Amniotic stem cell (primary cell): ENCODE measurements around the gene LIMCH1.
"Not testable (repeated sequence)": the region's sequence is repeated elsewhere in the genome, so short reads cannot be mapped to it uniquely, and the experiment has no call there.

ENCODE experiments used
- DNase-seq: peaks from one replicate; lab custom pipeline; 2025; lab: John Stamatoyannopoulos, UW

LIMCH1 gene, protein sequence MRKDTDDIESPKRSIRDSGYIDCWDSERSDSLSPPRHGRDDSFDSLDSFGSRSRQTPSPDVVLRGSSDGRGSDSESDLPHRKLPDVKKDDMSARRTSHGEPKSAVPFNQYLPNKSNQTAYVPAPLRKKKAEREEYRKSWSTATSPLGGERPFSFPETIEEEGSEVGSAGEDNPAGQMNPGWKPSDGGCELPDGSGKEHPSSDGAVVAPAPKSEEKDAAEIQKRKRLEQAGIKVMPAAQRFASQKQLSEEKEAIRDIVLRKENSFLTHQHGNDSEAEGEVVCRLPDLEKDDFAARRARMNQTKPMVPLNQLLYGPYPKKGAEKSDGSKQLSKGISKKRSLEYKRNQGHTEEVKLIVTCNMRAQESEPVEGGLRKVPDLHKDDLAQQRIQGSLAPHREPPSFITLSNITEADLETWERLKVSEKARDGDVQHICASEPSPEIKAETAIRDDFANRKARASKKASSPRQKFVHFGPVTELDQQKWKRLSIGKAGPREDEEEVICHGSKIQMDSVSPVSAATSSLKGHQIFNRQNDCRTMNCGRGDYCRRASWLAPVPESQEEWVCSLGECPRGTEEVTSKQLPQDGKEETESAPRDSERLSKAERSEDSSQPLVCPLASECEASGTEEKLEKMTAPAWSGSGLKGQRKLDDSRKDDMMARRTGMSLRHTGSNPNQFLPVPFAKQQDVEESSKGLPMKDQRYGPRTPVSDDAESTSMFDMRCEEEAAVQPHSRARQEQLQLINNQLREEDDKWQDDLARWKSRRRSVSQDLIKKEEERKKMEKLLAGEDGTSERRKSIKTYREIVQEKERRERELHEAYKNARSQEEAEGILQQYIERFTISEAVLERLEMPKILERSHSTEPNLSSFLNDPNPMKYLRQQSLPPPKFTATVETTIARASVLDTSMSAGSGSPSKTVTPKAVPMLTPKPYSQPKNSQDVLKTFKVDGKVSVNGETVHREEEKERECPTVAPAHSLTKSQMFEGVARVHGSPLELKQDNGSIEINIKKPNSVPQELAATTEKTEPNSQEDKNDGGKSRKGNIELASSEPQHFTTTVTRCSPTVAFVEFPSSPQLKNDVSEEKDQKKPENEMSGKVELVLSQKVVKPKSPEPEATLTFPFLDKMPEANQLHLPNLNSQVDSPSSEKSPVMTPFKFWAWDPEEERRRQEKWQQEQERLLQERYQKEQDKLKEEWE (N-terminal part only)

DNA sequence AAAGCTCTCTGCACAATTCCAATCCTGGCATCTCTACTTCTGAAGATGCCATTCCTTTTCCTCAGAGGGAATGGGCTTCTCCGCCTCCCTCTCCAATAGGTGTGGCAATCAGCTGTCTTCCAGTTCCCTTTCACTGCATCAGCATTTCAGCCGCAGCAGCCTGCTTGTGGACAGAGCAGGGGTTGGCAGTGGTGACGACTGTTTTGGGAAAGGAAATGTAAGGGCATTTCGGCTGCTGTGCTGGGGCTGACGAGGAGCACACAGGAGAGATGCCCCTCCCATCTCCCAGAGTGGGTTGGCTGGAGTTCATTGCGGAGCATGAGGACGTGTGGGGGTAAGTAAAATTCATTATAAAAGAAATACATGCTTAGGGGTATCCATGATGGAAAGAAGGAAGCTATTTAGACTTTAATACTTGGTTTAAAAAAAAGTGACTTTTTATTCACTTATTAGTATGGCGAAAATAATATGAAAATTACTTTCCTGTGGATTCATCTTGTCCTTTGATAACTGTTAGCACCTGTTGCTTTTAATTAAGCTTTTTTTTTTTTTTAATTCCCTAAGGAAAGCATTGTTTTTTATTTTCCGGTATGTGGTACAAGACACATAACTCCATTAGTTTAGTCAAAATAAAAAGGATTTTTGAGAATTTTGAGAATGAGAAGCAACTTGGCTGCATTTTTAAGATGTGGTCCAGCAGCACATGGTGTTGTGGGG lies at the start of gene LIMCH1:
LIMCH1 (plus strand) TSS at position 141 of the 717 bp plus-strand sequence. CDS start 67,839 bp downstream, outside the sequence.
- DNase-seq, result no peak

DNA sequence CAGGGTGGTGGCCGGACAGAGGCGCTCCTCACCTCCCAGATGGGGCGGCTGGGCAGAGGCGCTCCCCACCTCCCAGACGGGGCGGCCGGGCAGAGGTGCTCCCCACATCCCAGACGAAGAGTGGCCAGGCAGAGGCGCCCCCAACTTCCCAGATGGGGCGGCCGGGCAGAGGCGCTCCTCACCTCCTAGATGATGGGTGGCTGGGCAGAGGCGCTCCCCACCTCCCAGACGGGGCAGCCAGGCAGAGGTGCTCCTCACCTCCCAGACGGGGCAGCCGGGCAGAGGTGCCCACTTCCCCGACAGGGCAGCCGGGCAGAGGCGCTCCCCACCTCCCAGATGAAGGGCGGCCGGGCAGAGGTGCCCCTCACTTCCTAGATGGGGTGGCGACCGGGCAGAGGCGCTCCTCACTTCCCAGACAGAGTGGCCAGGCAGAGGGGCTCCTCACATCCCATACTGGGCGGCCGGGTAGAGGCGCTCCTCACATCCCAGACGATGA lies 46.8 kb upstream of the LIMCH1 start:
- DNase-seq, result not testable (repeated sequence)

DNA sequence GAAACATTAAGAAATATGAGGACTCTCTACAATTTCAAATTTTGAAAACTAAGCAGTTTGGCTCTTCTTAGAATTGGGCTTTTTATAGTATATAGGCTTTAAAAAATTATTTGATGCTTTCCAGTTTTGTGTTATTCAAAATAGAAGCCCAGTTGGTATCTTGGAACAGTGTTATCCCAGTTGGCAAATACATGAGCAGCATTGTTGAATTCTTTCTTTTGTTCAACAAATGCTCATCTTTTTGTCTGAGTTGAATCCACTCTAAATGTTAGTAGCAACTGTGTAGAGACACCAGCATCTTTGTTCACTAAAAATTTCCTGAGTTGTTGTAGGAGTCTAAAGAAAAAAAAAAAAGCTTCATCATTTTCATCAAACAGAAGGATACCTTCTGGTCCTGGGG lies 41.0 kb upstream of the LIMCH1 start:
- DNase-seq, result no peak

DNA sequence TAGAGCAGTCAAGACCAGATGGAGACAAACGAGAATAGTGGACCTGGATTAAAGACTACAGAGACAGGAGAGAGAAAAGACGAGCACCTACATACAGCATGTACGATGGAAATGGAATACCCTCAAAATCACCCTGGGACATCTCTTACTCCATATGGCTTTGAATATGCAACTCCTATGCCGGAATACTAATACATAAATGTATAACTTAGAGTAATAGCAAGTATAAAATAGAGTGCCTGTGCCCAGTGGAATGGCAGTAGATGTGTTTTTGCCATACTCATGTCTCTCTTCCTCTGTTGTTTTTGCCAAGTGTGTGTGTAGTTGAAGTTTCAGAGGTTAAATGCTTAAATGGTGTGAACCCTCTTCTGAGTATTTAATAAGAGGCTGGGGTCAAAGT lies 39.8 kb upstream of the LIMCH1 start:
- DNase-seq, result no peak

DNA sequence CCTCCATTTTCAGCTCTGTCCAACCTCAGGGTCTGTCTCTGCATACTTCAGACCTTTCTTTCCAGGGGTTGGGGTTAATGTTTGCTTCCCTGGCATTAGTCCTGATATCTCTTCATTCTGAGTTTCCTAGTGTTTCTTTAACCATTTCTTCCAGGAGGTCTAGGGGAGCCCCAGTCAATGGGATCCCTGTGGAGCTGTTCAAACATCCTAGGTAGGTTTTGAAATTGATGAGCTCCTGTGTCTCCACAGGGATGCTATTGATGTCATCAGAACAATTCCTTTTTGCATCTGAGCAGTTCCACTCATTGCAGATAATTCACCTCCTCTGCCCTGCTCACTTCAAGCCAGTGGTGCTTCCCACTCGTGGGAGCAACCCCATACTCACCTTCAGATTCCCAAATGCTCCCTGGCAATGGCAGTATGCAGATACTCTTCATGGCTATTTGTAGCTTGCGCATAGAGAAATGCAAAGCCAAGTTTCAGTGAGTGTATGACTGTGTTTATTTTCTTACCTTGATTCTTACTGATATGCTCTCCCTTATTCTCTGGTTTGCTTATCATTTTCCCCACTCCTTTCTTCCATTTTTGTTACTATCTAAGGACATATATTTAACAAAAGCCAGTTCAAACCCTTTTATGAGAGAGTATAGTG lies 33.7 kb upstream of the LIMCH1 start:
- no peak for DNase-seq

DNA sequence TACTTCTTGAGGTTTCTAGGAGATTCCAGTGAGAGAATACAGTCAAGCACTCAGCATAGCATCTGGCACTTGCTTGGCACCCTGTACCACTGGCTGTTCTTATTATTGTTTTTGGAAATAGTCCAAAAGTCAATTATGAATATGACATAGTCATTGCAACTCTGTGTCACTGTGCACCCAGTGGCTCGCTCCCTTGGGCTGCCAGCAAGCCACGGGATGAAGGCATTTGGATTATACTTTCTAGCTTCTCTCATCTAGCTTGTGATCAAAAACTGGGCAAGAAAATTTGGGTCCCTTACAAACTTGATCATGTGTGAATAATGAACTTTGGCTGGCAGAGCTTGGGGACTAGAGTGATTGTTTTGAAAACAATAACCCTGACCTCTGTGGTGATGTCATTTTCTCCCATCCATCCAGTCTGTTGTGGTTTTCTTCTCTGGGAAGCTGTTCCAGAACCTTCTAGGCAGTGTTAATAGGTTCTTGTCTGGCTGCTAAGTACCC lies 32.7 kb upstream of the LIMCH1 start:
- no peak for DNase-seq

DNA sequence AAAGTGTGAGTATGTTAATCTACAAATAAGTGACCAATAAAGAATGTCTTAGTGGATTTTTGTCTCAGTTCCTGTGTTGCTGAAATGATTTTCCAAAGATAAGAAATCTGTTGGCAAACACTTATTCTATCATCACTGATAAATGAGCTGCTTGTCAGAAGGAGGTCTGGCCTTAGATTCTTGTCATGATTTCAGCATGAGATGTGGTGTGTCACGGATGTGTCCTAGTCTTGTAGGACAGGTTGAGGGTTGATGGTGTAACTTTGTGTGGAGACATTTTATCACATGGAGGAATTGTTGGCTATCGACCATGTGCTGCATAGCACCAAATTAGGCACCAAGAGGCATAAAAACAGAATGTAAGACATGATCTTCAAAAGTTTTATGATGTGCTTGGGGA lies 31.8 kb upstream of the LIMCH1 start:
- DNase-seq, result no peak

DNA sequence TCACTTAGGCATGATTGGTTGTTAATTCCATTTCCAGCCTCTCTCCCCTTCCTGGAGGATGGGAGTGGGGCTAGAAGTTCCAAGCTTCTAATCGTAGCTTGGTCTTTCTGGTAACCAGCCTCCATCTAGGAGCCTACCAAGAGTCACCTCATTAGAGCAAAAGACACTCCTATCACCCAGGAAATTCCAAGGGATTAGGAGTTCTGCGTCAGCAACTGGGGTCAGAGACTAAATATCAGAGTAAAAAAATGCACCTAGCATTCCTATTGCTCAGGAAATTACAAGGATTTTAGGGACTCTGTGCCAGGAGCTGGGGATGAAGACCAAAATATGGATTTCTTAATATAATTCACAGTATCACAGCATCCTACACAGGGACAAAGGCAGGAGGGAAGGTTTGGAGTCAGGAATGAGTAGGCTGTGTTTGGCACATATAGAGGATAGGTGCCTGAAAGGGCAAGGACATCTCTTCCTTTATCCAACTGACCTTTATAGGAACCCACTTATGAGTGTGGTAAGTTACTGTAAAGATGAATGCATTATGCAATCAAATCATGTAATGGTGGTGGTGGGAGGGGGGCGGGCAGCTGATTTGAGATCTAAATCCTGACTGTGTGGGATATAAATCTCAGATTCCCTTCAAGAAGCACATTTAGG lies 30.5 kb upstream of the LIMCH1 start:
- no peak for DNase-seq

DNA sequence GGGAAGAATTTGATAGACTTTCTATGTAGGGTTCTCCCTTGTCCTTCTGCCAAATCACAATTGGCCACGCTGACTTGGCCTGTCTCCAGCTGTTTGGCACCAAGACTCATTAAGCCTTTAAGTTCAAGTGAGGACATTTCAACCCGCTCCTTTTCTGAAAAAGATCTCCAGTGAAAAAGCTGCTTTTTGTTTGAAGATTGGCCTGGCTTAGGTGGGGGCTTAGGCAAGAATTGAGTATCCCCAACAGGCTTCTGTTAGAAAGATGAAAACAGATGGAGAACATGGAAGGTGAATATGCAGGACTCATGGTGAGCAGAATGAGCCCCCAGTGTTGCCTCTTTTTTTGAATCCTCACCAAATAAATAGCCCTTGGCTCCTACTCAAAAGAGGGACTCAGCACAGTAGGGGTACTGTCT lies 28.5 kb upstream of the LIMCH1 start:
- DNase-seq, result no peak

DNA sequence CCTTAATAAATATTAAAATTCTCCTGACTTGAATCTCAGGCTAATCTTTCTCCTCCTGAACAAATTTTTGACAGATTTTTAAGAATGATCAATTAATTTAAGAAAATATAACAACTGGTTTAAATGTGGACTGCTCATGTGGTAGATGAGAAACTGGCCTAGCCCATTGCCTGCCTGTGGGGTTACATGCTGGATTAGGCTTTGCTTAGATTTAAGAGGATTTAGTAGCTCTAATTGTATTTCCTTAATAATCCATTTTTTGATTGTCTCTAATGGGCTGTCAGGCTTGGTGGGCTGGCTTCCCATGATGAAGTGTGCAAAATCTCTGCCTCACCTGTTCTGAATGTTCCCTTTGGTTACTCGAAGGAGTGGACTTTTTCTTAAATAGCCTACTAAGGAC lies 27.8 kb upstream of the LIMCH1 start:
- DNase-seq, result no peak

DNA sequence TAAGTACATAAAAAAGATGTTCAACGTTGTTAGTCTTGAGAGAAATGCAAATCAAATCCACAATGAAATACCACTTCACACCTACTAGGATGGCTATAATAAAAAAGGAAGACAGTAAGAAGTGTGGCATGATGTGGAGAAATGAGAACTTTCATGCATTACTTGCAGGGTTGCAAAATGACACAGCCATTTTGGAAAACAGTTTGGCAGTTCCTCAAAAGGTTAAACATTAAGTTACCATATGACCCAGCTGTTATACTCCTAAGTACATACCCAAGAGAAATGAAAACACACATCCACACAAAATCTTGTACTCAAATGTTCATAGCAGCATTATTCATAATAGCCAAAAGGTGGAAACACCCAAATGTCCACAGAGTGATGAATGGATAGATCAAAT lies 25.8 kb upstream of the LIMCH1 start:
- no peak for DNase-seq

DNA sequence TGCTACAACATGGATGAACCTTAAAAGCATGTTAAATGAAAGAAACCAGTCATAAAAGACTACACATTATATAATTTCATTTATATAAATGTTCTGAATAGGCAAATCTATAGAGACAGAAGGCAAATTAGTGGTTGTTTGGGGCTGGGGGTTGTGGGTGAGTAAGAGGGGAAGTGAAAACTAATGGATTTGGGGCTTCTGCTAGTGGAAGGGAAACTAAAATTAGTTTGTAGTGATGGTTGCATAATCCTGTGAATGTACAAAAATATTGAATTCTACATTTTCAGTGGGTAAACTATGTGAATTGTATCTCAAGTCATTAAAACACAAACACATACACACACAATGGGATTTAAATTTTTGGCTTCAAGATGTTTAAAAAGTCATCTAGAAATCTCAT lies 25.4 kb upstream of the LIMCH1 start:
- DNase-seq, result no peak

DNA sequence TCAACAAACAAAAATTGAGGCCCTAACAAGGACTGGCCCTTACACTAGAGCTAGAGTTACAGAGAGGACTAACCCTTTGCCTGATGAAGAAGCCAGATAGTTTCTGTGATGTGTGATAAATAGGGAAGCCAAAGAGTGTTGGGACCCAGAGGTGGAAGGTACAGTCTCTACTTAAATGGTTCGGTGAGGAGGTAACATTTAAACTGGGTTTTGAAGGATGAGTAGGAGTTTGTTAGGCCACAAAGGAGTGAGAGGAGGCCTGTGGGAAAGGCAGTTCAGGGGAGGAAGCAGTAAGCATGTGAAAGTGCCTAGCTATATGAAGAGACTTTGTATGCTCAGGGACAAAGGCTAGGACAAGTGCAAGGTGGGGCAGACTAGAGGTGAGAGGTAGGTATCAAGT lies 23.8 kb upstream of the LIMCH1 start:
- no peak for DNase-seq

DNA sequence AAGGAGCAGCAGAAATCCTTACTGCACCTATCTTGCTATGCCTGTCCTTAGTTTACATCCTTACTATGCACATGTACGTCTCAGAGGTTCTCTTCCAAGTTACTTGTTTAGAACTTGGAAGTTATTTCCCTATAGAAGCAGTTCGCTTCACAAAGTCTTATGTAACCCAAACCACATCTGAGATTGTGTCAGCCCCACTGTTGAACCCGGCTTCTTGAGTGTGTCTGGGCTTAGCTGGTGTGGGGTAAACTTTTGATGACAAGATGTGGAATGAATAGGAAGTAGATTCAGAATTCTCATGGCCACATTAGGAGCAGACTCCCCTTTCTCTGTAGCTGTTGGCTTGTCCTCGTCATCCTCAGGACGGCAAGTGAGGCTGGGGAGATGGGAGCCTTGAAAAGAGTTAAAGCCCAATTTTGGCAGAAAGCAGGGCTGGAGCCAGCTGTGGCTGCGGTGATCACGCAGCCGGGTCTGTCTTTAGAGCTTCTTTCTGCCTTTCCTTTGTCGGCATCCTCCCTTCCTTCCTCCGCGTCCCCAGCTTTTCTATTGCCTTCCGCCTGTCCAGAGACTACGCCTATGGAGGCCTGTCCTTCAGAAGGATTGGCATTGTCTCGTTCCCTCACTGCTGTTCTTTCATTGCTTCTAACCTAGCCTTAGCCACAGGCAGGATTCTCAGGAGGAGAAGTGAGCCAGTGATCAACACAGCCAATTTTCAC lies 23.0 kb upstream of the LIMCH1 start:
- DNase-seq, result no peak

DNA sequence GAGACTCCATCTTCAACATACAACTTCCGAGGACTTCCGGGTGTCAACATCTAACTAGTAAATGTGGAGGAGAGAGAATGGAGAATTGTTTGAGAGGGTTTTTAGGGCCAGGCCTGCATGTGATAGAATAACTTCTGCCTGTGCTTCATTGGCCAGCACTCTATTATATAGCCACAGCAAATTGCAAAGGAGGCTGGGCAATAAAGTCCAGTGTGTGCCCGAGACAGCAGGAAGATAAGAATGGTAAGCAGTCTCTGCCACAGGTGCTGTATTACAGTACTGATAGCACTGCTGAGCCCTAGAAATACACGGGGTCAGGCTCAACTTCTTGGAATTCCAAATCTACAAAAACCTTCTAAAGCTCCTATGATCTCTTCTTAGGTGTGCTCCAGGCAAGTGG lies 20.8 kb upstream of the LIMCH1 start:
- no peak for DNase-seq

DNA sequence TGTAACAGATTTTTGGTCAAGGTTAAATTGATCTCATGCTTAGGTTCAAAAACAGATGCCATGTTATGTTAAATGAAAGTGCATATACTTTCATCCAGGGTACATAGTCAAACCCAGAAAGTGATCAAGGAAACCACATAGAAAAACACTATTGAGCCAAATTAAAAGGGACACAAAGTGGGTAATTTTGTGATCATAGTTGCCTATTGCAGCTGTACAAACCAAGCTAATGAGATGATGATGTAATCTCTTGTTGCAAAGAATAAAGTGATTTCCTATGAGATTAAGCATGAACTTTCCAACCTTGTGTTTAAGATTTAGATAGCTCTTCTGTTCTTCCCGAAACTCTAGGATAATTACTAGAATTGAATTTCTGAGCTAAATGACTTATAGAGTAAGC lies 20.2 kb upstream of the LIMCH1 start:
- no peak for DNase-seq

DNA sequence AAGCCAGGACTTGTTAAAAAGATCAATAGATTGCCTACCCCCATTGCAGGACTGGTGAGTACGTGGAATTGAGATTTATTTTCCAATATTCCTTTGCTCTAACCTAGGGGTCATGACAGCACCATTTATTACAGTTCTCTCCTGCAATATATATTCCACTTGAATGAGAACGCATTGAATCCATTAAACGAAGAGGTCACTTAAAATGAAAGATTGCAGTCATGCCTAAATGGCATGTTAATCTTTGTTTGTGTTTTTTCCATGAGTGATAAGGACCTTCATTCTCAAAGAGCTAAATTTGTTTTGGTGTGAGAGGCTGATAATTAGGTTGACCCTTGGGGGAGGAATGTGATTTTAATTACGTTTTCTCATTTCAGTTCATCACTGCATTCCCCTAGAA lies 13.5 kb upstream of the LIMCH1 start:
- DNase-seq, result no peak

DNA sequence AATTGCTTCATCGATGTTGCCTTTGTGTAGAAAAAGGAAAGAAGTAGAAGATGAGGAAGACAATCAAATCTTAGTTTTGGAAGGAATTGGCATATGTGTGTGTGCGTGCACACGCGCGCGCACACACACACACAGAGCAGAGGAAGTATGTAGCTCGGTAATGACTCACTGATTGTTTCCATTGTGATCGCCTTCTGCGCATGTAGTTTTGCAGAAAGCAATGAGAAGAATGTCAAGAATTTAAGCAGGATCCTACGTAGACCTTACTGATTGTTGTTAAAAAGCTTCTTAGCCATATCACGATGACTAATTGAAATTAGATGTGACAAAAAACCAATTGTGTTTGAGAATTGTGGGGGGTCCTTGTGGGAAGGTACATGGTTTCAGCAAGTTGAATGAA lies 12.8 kb upstream of the LIMCH1 start:
- DNase-seq, result peak; percentile 22

DNA sequence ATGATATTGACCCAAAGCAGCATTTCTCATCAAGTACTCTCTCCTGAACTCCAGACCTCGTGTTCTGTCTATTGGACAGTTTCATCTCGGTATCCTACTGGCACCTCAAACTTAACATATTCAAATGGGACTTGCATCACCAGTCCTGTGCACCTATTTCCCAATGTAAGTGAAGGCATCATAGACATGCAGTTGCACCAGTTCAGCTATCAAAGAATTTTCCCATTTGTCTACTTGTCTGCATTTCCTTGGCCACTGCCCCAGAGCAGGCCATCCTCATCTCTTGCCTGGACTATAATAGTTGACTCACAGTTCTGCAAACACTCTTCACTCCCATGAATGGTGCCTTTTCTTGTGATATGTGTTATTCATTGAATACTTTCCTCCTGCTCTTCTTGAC lies 11.3 kb upstream of the LIMCH1 start:
- DNase-seq, result no peak
